Breast epithelium (tissue), 3 donors: ENCODE measurements around the gene PRSS57.

Experiments
- CTCF ChIP-seq, 3 donors: fragments of 450-650 bp; IDR thresholded peaks; one replicate each; pipeline ENCODE4 v1.5.1; 2016 to 2017; ENCODE audit warnings: antibody characterized with exemption in 3 of 3, mild to moderate bottlenecking in 3 of 3, moderate library complexity in 3 of 3
- POLR2AphosphoS5 ChIP-seq, 3 donors: sonication (generic); formaldehyde crosslinking; IDR thresholded peaks; one replicate each; pipeline ENCODE4 v1.6.1; 2017; ENCODE audit warnings: antibody characterized with exemption in 3 of 3

GRCh38 chr19:677201-677600 is 18.1 kb downstream of the PRSS57 start:
- no peak for TF ChIP-seq CTCF (IDR thresholded peaks at IDR 0.05)
- TF ChIP-seq POLR2AphosphoS5 (IDR thresholded peaks at IDR 0.05): peak; percentile 40 to 82 (median 77)
